BJ (cell line): ENCODE data around the gene ADGRV1. TPM values are rescaled to one million over a fixed set of nuclear protein-coding genes. Genes with fewer than 3 reads are reported as not detected.

ENCODE experiments used
- CTCF ChIA-PET: fragments of 350-600 bp; formaldehyde crosslinking; extraction: SDS; loops from one replicate; lab custom pipeline; 2021; ENCODE audit warnings: antibody characterized with exemption, inconsistent platforms; lab: Yijun Ruan, JAX
- POLR2A ChIA-PET: fragments of 300-600 bp; sonication (Branson Sonifier 250); formaldehyde crosslinking; extraction: SDS; loops from one replicate; lab custom pipeline; 2021; ENCODE audit warnings: antibody characterized with exemption; lab: Charles Lee
- DNase-seq: peaks from one replicate; pipeline ENCODE4 v3.0.0-alpha.2; 2011; ENCODE audit warnings: low read depth
- H3K27me3 ChIP-seq: 2 replicates; pipeline ENCODE4 v1.6.0; 2011; ENCODE audit warnings: low read length; ENCODE audit not compliant: control insufficient read depth, insufficient read depth
- H3K36me3 ChIP-seq: 2 replicates; pipeline ENCODE4 v1.5.1; 2011; ENCODE audit warnings: low read length; ENCODE audit not compliant: control insufficient read depth, insufficient read depth
- H3K4me3 ChIP-seq: 2 replicates; pipeline ENCODE4 v1.5.1; 2011; ENCODE audit warnings: low read depth, mild to moderate bottlenecking, control low read depth, low read length
- polyA plus RNA-seq: library from polyadenylated mRNA; depleted of rRNA; stranded (reverse); fragments of >200 nt; gene quantifications from 2 replicates; pipeline ENCODE4 v1.2.3, GENCODE V29; 2011
- TF ChIP-seq, protein P1 (sequence below): IDR thresholded peaks from 2 replicates; pipeline ENCODE4 v1.5.1; 2011; ENCODE audit warnings: low read depth, mild to moderate bottlenecking, control low read depth, inconsistent platforms, low read length, moderate library complexity; ENCODE audit not compliant: insufficient read depth

ADGRV1 gene
- polyA plus RNA-seq, 1 experiment = 0.15 TPM

DNA sequence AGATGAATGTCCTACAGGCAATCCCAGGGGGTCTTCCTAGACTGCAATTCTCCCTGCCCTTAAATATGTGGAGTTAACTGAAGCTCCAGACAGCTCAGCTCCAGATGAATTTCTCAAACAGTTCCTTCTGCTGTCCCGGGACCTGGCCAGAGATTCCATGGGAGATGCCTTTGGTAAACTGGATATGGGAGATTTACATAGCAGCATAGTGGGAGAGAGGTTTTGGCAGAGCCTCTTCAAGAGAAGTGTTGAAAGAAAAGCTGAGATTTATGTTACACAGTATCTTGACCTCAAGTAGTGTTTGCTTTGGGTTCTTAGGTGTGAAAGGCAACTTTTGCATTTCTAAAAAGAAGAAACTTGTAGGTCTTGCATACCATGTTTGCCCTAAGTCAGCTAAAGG is 459.6 kb downstream of the ADGRV1 start:
- CTCF ChIA-PET = no interaction called here
- POLR2A ChIA-PET = interaction anchor here (0.6 kb wide), 1 partner anchor 78 kb away, joined by 5 read pairs; no protein-coding TSS in a partner anchor
- TF ChIP-seq, protein P1, sequence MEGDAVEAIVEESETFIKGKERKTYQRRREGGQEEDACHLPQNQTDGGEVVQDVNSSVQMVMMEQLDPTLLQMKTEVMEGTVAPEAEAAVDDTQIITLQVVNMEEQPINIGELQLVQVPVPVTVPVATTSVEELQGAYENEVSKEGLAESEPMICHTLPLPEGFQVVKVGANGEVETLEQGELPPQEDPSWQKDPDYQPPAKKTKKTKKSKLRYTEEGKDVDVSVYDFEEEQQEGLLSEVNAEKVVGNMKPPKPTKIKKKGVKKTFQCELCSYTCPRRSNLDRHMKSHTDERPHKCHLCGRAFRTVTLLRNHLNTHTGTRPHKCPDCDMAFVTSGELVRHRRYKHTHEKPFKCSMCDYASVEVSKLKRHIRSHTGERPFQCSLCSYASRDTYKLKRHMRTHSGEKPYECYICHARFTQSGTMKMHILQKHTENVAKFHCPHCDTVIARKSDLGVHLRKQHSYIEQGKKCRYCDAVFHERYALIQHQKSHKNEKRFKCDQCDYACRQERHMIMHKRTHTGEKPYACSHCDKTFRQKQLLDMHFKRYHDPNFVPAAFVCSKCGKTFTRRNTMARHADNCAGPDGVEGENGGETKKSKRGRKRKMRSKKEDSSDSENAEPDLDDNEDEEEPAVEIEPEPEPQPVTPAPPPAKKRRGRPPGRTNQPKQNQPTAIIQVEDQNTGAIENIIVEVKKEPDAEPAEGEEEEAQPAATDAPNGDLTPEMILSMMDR = no peak
- Histone ChIP-seq H3K27me3 (no peaks in the 10 kb centered on the region), H3K4me3 (no peak overlapping the region), H3K36me3 (no peaks in the 10 kb centered on the region)
- DNase-seq = no peak

DNA sequence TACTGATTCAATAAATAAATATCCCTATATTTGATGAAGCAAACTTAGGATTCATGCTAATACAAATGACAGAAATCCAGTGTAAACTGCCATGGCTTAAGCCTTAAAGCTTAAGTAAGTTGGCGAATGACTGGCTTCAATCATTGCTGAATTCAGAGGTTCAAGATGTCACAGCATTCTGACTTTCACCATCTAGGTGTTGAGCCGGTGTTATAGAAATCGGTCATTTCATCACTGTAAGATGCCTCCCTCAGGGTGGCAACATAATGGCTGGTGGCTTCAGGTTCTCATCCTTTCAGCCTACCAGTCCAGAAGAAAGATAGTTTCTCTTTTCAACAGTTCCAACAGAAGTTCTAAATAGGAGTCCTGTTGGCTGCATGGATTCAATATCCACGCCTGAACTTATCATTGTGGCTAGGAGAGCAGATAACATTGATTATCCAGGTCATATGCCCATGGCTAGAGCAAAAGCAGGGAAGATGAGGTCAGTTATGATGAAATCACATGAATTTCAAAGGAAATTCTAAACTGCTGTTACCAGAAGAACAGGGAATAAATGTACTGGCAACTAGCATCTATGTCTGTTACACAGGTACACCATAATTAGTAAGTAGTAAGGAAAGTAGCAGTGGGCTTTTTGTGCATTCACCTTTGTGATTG is 460.2 kb downstream of the ADGRV1 start:
- no peaks in the 10 kb centered on the region for H3K27me3 ChIP-seq
- POLR2A ChIA-PET = interaction anchor here (0.6 kb wide), 1 partner anchor 79 kb away, joined by 5 read pairs; no protein-coding TSS in a partner anchor
- DNase-seq = no peak
- no peaks in the 10 kb centered on the region for H3K36me3 ChIP-seq
- TF ChIP-seq, protein P1 = no peak
- CTCF ChIA-PET = no interaction called here
- no peak overlapping the region for H3K4me3 ChIP-seq

DNA sequence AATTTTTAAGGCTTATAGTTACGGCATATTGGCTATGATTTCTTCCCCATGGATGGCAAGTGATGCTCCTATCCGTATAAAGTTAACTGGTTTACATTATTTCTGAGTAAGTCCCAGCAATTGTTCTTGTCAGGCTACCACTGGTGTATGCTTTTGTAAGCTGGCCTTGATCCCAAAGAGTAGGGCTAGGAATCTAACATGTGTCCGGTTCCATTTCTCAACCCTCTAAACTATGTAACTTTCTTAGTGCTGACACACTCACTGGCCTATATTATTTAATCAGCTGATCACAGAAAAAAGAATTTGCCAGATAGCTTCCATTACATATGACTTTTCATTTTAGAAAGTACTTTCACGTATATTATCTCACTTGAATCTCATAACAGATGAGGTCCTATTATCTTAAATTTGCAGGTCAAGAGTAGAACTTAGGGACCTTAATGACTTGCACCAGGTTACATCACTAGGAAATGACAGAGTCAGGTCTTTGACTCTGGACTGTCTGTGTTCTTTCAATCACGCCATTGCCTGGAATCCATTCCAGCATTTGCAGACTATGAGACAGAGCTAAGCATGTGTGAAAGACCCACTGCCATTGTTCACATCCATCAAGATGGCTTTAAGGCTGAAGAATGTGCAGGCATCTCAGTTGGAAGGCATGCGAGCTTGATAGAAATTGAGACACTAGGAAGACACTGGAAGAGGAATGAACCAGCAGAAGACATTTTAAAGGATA is 461.6 kb downstream of the ADGRV1 start:
- DNase-seq = no peak
- H3K36me3 ChIP-seq = no peaks in the 10 kb centered on the region
- CTCF ChIA-PET = no interaction called here
- POLR2A ChIA-PET = interaction anchor here (0.5 kb wide), 1 partner anchor 8 kb away, joined by 4 read pairs; no protein-coding TSS in a partner anchor
- H3K27me3 ChIP-seq = no peaks in the 10 kb centered on the region
- TF ChIP-seq, protein P1 = no peak
- H3K4me3 ChIP-seq = no peak overlapping the region

DNA sequence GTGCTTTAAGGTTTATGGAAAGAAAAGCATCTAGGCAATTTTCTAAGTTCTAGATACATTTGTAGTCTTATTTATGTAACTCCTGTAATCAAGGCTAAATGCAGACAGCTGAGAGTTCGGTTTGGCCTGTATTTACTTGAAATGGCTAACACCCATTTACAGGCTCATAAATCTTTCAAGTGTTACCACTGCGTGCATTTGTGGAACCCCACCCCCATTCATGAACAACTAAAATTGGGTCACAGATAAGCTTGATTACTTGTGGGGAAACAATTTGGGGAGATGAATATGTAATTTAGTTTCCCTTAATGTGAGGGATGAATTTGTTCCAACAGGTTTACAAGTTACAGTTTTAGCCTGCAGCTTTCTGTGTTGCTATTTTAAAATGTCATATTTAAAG is 463.9 kb downstream of the ADGRV1 start:
- Histone ChIP-seq H3K36me3 (no peaks in the 10 kb centered on the region), H3K27me3 (no peaks in the 10 kb centered on the region), H3K4me3 (no peak overlapping the region)
- ChIA-PET CTCF (interaction anchor here (0.9 kb wide), 1 partner anchor 57 kb away, joined by 3 read pairs; no protein-coding TSS in a partner anchor), POLR2A (no interaction called here)
- TF ChIP-seq, protein P1 = no peak
- no peak for DNase-seq

DNA sequence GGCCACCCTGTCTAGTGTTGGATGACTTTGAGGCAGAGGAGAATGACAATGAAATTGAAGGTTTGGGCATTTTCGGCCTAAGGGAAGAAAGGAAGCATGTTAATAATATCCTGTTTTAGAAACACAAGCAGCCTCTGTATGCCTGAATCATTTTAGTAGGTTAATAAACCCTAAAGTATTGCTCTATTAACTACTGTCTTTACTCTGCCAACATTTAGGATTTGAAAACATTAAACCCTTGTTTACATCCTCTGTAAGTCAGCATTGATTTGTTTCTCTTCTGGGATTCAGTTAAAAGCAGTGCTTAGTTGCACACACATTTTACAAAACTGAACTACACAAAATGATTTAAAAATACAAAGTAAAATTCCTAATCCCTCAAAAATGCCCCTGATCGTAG is 465.6 kb downstream of the ADGRV1 start:
- TF ChIP-seq, protein P1 = no peak
- no peaks in the 10 kb centered on the region; the same call in 1 of the 2 replicates for H3K27me3 ChIP-seq
- ChIA-PET CTCF (no interaction called here), POLR2A (no interaction called here)
- no peak overlapping the region for H3K4me3 ChIP-seq
- H3K36me3 ChIP-seq = no peaks in the 10 kb centered on the region
- no peak for DNase-seq
